Measurements from ENCODE around the gene ELF2.

GRCh38 chr4:139035650-139036049 is 141.4 kb downstream of the ELF2 start:
- TF ChIP-seq, protein P1, sequence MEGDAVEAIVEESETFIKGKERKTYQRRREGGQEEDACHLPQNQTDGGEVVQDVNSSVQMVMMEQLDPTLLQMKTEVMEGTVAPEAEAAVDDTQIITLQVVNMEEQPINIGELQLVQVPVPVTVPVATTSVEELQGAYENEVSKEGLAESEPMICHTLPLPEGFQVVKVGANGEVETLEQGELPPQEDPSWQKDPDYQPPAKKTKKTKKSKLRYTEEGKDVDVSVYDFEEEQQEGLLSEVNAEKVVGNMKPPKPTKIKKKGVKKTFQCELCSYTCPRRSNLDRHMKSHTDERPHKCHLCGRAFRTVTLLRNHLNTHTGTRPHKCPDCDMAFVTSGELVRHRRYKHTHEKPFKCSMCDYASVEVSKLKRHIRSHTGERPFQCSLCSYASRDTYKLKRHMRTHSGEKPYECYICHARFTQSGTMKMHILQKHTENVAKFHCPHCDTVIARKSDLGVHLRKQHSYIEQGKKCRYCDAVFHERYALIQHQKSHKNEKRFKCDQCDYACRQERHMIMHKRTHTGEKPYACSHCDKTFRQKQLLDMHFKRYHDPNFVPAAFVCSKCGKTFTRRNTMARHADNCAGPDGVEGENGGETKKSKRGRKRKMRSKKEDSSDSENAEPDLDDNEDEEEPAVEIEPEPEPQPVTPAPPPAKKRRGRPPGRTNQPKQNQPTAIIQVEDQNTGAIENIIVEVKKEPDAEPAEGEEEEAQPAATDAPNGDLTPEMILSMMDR (conservative IDR thresholded peaks at IDR 0.05): no peak
- TF ChIP-seq ZFX (IDR thresholded peaks at IDR 0.05): no peak

Data from C4-2B (cell line).